Measurements from ENCODE around the gene FBXO24.

- TF ChIP-seq CTCF (IDR thresholded peaks at IDR 0.05) (no peak), POLR2A (IDR thresholded peaks at IDR 0.05) (no peak), POLR2AphosphoS5 (IDR thresholded peaks at IDR 0.05) (no peak)
These were observed 5.5 kb upstream of the FBXO24 start for GRCh38 chr7:100580466-100581283.

Measured in suprapubic skin (tissue), 4 donors.